ENCODE data around the gene GALNT17. TPM values are rescaled to one million over a fixed set of nuclear protein-coding genes. Genes with fewer than 3 reads are reported as not detected.

The GALNT17 gene
- total RNA-seq, 1 donor, result 0.18 TPM

GRCh38 chr7:71323726-71324125 lies 191.8 kb downstream of the GALNT17 start:
- no peak for TF ChIP-seq CTCF (IDR thresholded peaks at IDR 0.05; ENCODE audit: insufficient read depth, low read length)
- H3K4me3 ChIP-seq (ENCODE audit: low read depth, low read length), result no peak overlapping the region
- DNase-seq (ENCODE audit: low read depth), result no peak

- no peak for DNase-seq (ENCODE audit: low read depth)
- H3K4me3 ChIP-seq (ENCODE audit: low read depth, low read length), result no peak overlapping the region
- TF ChIP-seq CTCF (IDR thresholded peaks at IDR 0.05; ENCODE audit: insufficient read depth, low read length), result no peak
Measured at GRCh38 chr7:71325151-71325550, 193.2 kb downstream of the GALNT17 start.

GRCh38 chr7:71326595-71326994 lies 194.7 kb downstream of the GALNT17 start:
- TF ChIP-seq CTCF (IDR thresholded peaks at IDR 0.05; ENCODE audit: insufficient read depth, low read length), result no peak
- H3K4me3 ChIP-seq (ENCODE audit: low read depth, low read length), result no peak overlapping the region
- no peak for DNase-seq (ENCODE audit: low read depth)

- no peak for TF ChIP-seq CTCF (IDR thresholded peaks at IDR 0.05; ENCODE audit: insufficient read depth, low read length)
- no peak overlapping the region for H3K4me3 ChIP-seq (ENCODE audit: low read depth, low read length)
- DNase-seq (ENCODE audit: low read depth), result no peak
Measured at GRCh38 chr7:71327946-71328345, 196.0 kb downstream of the GALNT17 start.

GRCh38 chr7:71329030-71329660 lies 197.2 kb downstream of the GALNT17 start:
- H3K4me3 ChIP-seq (ENCODE audit: low read depth, low read length), result no peak overlapping the region
- no peak for TF ChIP-seq CTCF (IDR thresholded peaks at IDR 0.05; ENCODE audit: insufficient read depth, low read length)
- DNase-seq (ENCODE audit: low read depth), result no peak

- TF ChIP-seq CTCF (IDR thresholded peaks at IDR 0.05; ENCODE audit: insufficient read depth, low read length), result no peak
- no peak for DNase-seq (ENCODE audit: low read depth)
- no peak overlapping the region for H3K4me3 ChIP-seq (ENCODE audit: low read depth, low read length)
Measured at GRCh38 chr7:71332207-71332606, 200.3 kb downstream of the GALNT17 start.

GRCh38 chr7:71334541-71334940 lies 202.6 kb downstream of the GALNT17 start:
- H3K4me3 ChIP-seq (ENCODE audit: low read depth, low read length), result no peak overlapping the region
- no peak for DNase-seq (ENCODE audit: low read depth)
- TF ChIP-seq CTCF (IDR thresholded peaks at IDR 0.05; ENCODE audit: insufficient read depth, low read length), result no peak

Measured in fibroblast of the aortic adventitia (primary cell).